ENCODE data around the gene MKLN1. TPM values are rescaled to one million over a fixed set of nuclear protein-coding genes. Genes with fewer than 3 reads are reported as not detected.
A peak's percentile ranks its signal among the peaks of the same experiment; 100 is the strongest.

The MKLN1 gene
- total RNA-seq, 4 donors from 2014 or later = 15.2 to 42.3 (median 24.0) TPM

DNA sequence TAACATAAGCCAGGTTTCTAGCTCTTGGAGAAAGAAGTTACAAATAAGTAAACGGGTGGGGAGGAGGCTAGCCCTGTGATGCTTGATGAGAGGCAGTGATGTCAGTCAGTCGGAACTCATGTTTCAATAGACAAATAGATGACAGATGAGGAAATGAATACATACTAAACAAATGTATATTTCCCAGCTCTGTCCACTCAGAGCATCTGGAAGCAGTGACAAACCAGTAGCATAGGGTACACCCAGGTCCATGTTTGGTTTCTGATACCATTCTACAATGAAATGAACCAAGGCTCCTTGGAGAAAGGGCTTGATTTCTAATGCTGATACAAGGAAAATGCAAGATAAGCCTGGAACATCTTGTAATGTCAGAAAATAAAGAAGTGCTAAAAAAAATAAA, 198.1 kb downstream of the MKLN1 start:
- DNase-seq = no peak
- H3K9me3 ChIP-seq = no peaks in the 10 kb centered on the region
- WGBS, 2 donors = 41 to 68% methylated on average over 2 of the region's 2 CpGs
- peak overlapping the region in 1 of 4 donors; percentile 19 for H3K27ac ChIP-seq
- no peaks in the 10 kb centered on the region for H3K36me3 ChIP-seq
- intact Hi-C loops (cut with DNase I) = no loop called here
- H3K4me3 ChIP-seq = no peak overlapping the region
- no peaks in the 10 kb centered on the region for H3K27me3 ChIP-seq
- no peak for TF ChIP-seq CTCF (IDR thresholded peaks at IDR 0.05)
- TF ChIP-seq POLR2A (IDR thresholded peaks at IDR 0.05) = no peak
- peaks cover 0 to 16% (median 0%) of the 10 kb centered on the region in 3 donors for H3K4me1 ChIP-seq

GRCh38 chr7:131527456-131527855, 199.8 kb downstream of the MKLN1 start:
- Histone ChIP-seq H3K27ac (no peak overlapping the region), H3K27me3 (no peaks in the 10 kb centered on the region), H3K4me3 (no peak overlapping the region), H3K36me3 (no peaks in the 10 kb centered on the region), H3K4me1 (peaks cover 0 to 7% (median 0%) of the 10 kb centered on the region in 3 donors), H3K9me3 (no peaks in the 10 kb centered on the region)
- DNase-seq = no peak
- WGBS, 2 donors = 32 to 46% methylated on average over 4 of the region's 4 CpGs
- TF ChIP-seq POLR2A (IDR thresholded peaks at IDR 0.05) = no peak
- TF ChIP-seq CTCF (IDR thresholded peaks at IDR 0.05) = no peak
- intact Hi-C loops (cut with DNase I) = no loop called here

DNA sequence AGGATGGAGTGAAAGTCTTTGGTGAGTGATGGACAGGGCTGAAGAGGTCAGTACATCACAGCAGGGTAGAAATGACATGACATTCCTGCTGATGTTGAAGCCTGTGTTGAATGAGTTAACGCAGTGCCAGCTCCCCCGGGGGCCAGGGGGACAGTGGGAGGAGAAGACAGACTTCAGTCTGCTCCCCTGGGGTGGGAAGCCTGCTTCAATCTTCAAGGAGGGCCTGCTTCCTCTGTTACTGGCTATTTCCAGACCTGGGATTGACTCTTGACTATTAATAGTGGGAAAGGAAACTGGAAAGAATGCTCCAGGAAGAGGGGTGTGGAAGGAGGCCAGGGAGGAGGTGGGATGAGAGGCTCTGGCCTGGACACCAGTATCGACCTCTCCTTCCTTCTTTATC, 201.5 kb downstream of the MKLN1 start:
- DNase-seq = no peak
- intact Hi-C loops (cut with DNase I) = no loop called here
- no peaks in the 10 kb centered on the region for H3K9me3 ChIP-seq
- H3K36me3 ChIP-seq = no peaks in the 10 kb centered on the region
- 27 to 36% methylated on average over 3 of the region's 3 CpGs for WGBS, 2 donors
- no peaks in the 10 kb centered on the region for H3K4me1 ChIP-seq
- H3K27ac ChIP-seq = no peak overlapping the region
- TF ChIP-seq CTCF (IDR thresholded peaks at IDR 0.05) (no peak), POLR2A (IDR thresholded peaks at IDR 0.05) (no peak)
- H3K4me3 ChIP-seq = no peak overlapping the region
- H3K27me3 ChIP-seq = no peaks in the 10 kb centered on the region

DNA sequence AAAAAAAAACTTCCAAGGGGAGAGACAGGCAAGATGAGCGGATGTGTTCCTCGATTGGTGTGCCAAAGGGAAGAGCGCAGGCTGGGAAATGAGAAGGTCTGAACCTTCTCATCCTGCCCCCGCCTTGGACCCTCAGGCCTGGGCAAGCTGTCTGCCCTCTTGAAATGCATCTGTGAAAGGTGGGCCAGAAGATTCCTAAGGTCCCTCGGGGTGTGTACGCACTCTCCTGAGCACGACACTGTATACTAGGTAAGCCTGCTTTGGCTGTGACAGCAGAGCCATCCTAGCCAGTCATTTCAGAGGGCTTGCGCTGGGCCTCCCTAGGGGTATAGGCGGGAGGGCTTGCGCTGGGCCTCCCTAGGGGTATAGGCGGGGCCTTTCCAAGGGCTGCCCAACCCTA, 201.9 kb downstream of the MKLN1 start:
- Histone ChIP-seq H3K9me3 (no peaks in the 10 kb centered on the region), H3K27me3 (no peaks in the 10 kb centered on the region), H3K4me3 (no peak overlapping the region), H3K4me1 (no peaks in the 10 kb centered on the region), H3K36me3 (no peaks in the 10 kb centered on the region), H3K27ac (no peak overlapping the region)
- 83 to 85% methylated on average over 4 to 7 of the region's 11 CpGs for WGBS, 2 donors
- intact Hi-C loops (cut with DNase I) = no loop called here
- TF ChIP-seq POLR2A (IDR thresholded peaks at IDR 0.05) (no peak), CTCF (IDR thresholded peaks at IDR 0.05) (no peak)
- no peak for DNase-seq

DNA sequence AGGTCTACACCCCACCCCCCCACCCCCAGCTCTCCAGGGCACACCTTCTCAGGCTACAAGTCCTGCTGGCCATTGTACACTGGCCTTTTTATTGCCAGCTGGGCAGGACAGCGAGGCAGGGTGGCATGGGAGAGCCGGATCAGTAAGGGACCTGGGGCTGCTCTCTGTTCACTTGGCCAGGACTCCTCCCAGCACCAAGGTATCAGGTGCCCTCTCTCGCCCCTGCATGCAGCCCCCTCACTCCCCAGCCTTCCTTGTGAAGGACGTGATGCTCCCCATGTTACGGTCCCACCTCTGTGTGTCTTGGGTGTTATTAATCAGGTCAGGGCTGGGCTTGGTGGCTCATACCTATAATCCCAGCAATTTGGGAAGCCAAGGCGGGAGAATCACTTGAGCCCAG, 202.5 kb downstream of the MKLN1 start:
- Histone ChIP-seq H3K9me3 (no peaks in the 10 kb centered on the region), H3K36me3 (no peaks in the 10 kb centered on the region), H3K27ac (no peak overlapping the region), H3K4me3 (no peak overlapping the region), H3K4me1 (no peaks in the 10 kb centered on the region), H3K27me3 (no peaks in the 10 kb centered on the region)
- intact Hi-C loops (cut with DNase I) = no loop called here
- TF ChIP-seq CTCF (IDR thresholded peaks at IDR 0.05) = no peak
- no peak for TF ChIP-seq POLR2A (IDR thresholded peaks at IDR 0.05)
- no peak for DNase-seq
- 70% methylated on average over 2 to 4 of the region's 6 CpGs for WGBS, 2 donors

All from esophagus squamous epithelium (tissue), 5 donors.